GM18526 (cell line): ENCODE measurements around the gene SUV39H1.
A peak's percentile ranks its signal among the peaks of the same experiment; 100 is the strongest.

Experiments used
- POLR2A ChIP-seq: IDR thresholded peaks from 3 replicates; pipeline ENCODE4 v1.6.1; 2011; ENCODE audit not compliant: insufficient read length; ENCODE audit errors: extremely low read depth

The SUV39H1 gene

DNA sequence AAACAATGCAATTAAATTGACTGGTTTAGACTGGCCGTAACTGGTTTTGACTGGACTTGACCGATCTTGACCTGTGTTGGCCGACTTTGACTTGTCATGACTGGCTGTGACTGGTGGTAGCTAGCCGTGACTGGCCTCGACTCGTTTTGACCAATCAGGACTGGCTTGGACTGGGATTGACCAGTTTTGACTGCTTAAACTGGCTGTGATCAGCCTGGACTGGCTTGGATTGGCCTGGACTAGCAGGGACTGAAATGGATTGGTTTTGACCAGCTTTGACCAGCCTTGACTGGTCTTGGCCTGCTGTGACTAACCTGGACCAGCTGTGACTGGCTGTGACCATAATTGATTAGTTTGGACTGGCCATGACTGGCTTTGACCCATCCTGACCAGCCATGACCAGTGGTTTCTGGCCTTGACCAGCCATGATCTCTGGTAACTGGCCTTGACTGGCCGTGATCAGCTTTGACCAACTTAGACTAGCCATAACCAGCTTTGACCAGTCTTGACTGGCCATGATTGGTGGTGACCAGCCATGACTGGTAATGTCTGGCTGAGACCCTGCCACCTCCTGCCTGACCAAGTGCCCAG lies 13.1 kb downstream of the SUV39H1 start:
- no peak for TF ChIP-seq POLR2A

GRCh38 chrX:48711162-48711928 lies 14.8 kb downstream of the SUV39H1 start:
- TF ChIP-seq POLR2A, result no peak

DNA sequence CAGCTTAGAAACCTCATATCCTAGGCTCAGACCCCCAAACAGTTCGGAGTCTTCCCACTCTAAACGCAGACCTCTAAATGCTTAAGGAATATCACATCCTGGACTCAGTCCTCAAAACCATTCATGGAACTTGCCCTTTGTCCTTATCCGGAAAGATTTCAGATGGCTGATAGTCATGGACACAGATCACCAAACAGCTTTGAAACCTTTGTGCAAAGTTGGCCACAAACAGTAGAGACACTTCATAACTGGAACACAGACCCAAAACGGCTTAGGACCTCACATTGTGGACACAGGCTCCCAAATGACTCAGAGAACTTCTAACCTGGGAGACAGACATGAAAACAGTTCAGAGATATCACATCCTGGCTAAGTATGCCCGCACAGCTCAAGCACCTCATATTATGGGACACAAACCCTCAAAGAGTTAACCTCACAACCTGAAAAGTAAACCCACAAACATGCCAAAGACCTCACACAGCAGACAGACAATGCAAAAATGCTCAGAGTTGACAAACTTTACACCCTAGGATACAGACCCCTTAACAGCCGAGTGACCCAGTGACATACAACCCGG lies 15.5 kb downstream of the SUV39H1 start:
- TF ChIP-seq POLR2A, result no peak

- TF ChIP-seq POLR2A, result no peak
These were observed 17.3 kb downstream of the SUV39H1 start for GRCh38 chrX:48713847-48714246.

DNA sequence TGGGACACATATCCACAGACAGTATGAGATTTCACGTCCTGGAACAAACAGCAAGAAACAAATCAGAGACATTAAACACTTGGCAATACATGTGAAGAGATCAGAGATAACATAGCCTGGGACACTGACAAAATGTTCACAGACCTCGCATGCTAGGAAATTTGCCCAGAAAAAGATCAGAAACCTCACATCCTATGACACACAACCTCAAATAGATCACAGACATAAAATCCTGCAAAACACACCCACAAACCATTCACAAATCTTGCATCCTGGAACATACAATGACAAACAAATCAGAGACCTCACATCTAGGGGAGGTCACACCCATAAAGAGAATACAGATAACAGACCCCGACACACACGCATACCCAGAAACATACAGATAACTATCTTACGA lies 18.0 kb downstream of the SUV39H1 start:
- TF ChIP-seq POLR2A, result no peak

DNA sequence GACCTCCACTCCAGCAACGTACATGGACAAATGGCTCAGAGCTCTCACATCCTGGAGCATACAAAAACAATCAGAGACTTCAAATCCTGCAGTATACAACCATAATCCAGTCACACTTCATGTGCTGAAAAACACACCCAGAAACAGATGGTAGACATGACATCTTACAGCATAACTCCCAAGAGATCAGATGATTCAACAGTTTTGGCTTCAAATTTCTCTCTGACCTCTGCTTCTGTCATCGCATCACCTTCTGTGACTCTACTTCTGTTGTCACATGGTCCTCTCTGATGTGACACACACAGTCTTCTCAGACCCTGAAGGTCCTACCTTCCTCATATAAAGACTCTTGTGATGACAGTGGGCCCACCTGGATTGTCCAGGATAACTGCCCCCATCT lies 18.5 kb downstream of the SUV39H1 start:
- no peak for TF ChIP-seq POLR2A

DNA sequence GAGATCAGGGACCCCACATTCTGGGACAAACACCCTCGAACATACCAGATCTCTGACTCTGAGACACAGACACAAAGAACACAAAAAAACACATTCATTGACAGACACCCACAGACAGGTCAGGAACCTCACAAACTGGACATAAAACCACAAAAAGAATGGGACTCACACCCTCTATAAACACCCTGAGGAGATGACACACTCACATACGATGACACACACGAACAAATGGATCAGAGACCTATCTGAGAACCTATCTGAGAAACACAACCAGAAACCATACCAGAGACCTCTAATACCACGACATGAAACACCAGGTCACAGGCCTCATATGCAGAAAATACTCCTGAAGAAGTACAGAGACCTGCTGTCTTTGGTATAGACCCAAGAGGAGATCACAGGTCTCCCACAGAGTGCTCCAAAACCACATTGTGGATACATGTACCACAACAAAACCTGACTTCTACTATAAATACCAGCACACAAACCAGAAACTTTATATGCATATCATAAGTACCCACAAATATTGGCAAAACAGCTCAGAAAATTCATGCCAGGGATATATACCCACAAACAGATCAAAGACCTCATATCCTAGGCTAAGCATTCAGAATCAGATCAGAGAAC lies 19.5 kb downstream of the SUV39H1 start:
- TF ChIP-seq POLR2A, result no peak

- no peak for TF ChIP-seq POLR2A
These were observed 23.4 kb downstream of the SUV39H1 start for GRCh38 chrX:48719958-48720357.

GRCh38 chrX:48720577-48721250 lies 24.2 kb downstream of the SUV39H1 start:
- no peak for TF ChIP-seq POLR2A

DNA sequence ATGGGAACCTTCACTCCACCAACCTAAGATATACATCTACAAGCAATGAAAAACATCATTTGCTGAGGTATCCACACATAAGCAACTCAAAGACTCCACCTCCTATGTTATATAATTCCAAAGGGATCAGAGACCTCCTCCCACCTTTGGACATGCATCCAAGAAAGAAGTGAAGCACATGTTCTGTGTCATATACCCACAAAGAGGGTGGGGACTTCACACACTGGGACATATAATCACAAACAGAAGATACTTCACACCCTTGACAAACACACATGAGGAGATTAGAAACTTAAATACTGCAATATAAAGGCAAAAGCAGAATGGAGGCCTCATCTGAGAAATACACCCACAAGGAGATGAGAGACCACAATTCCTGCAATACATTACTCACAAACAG lies 25.4 kb downstream of the SUV39H1 start:
- TF ChIP-seq POLR2A, result no peak

DNA sequence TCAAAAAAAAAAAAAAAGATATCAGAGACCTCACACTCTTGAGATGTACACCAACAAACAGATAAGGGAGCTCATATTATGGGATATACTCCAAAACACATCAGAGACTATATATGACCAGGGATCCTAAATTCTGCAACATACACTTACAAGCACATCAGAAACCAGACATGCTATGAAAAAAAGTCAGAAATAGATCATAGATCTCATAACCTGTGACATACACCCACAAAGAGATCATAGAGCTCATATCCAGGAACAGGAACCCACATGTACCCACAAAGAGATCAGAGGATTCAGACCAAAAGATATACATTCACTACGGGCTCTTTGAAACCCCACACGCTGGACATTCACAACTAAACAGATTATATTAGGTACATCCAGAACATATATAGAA lies 30.1 kb downstream of the SUV39H1 start:
- TF ChIP-seq POLR2A, result no peak

- TF ChIP-seq POLR2A, result no peak
These were observed 32.1 kb downstream of the SUV39H1 start for GRCh38 chrX:48728653-48729052.

DNA sequence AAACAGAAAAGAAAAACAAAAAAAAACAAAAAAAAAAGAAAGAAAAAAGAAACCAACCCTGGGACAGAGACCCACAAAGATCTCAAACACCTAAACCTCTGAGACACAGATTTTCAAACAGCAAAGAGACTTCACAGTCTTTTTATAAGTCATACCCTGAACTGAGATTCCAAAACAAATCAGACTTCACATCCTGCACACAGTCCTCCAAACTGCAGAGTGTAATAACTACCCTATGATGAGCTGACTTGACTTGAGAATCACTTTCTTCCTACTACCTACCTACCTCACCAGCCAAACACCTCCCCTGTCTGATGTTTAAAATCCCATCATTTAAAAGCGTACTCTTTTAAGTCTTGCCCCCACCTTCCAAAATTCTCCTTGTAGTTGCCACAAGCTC lies 39.8 kb downstream of the SUV39H1 start:
- TF ChIP-seq POLR2A, result no peak

DNA sequence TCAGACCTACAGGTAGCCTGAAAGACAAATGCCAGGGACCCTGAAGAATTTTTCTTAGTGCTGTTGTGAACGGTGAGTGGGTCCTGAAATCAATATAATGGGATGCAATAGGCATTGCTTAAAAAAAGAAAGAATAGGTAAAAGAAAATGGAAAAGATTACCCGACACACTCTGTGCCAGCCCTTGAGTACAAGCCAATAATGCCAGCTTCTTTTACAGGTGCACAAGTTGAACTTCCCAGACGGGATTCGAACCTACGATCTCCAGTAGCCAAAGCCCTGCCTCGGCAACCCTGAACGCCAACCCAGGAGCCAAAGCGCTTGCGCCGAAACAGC lies 40.3 kb downstream of the SUV39H1 start:
- TF ChIP-seq POLR2A, result no peak

DNA sequence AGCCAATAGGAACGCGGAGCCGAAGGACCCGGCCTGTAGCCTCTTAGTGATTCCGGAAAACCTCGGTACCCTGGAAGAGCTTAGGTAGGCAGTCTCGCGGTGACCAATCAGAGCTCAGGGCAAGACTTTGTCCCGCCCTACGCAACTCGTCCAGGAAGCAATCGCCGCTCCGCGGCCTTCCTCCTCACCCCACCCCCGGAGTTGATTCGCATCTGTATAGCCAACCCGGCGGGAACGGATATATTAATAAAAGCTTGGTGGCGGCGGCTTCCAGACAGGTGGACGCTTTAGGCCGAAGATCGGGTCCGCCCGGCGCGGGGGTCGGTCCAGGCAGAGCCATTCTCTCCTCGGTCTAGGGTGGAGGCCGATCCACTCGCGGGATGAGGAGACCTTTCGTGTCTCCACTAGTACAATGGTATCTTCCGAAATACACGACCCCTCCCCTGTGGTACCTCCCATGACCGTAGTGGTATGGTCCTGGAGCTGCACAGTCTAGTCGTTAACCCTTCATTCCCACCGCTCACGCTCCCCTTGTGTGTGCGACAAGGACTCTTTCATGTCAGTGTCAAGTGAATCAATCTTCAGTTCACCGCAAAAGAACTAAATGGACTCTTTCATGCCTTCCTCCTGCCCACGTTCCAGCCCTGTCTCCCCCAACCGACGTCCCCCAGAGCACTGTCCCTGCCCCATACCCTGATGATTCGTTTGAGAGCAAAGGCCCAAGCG lies 40.8 kb downstream of the SUV39H1 start:
- peak; percentile 52 for TF ChIP-seq POLR2A

DNA sequence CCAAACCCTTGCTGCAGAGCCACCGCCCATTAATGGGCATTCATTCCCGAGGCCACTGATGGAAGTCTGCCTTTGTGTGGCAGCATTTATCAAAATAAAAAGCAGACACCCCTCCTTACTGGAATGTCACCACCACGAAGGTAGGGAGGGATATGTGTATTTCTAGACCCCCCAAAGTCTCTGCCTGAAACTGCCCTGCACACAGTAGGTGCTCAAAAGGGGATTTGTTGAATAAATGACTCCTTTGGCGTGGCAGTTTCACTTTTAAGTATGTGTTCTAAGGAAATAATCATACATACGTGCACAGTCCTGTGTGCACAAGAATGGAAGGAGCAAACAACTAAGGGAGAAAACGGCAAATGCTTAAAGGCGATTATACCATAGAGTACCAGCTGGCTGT lies 41.4 kb downstream of the SUV39H1 start:
- TF ChIP-seq POLR2A, result no peak

DNA sequence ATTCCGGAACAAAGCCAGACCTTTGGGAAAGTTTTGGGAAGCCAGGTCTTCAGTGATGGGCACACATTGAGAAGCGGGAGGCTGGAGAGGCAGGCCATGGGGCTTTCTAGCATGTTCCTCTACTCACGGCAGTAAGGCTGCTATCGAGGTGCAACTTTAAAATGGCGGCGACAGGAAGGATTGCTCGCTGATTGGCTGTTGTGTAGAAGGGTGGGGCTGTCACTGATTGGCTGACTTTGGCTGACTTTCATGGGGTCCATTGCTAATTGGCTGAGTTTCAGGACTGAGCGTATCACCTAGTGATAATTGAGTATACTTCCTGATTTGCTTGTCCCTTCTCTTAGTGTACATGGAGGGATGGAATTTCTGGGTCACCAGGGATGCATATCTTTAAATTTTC lies 45.3 kb downstream of the SUV39H1 start:
- no peak for TF ChIP-seq POLR2A
